SU-DHL-6 (cell line): ENCODE measurements around the gene ADIRF.

ENCODE experiments used
- H2AFZ ChIP-seq: fragments of 200-600 bp; sonication (generic); 2 replicates; pipeline ENCODE4 v1.6.1; 2014; ENCODE audit warnings: low read depth, mild to moderate bottlenecking, moderate library complexity, mixed read lengths, antibody characterized with exemption, low read length; ENCODE audit not compliant: severe bottlenecking
- H3F3A ChIP-seq: fragments of 200-600 bp; shearing (Covaris generic); 2 replicates; pipeline ENCODE4 v1.6.0; 2016; ENCODE audit warnings: antibody characterized with exemption, mild to moderate bottlenecking; ENCODE audit not compliant: insufficient read depth
- H3K27ac ChIP-seq: fragments of 200-600 bp; sonication (generic); 2 replicates; pipeline ENCODE4 v1.5.1; 2016; ENCODE audit warnings: low read depth, mild to moderate bottlenecking, low read length, moderate library complexity, mixed read lengths
- H3K27me3 ChIP-seq: fragments of 200-600 bp; sonication (generic), shearing (Covaris generic); 2 replicates; pipeline ENCODE4 v1.6.0; 2014; ENCODE audit warnings: mild to moderate bottlenecking, low read length
- H3K36me3 ChIP-seq: fragments of 200-600 bp; sonication (generic); 2 replicates; pipeline ENCODE4 v1.6.1; 2014; ENCODE audit warnings: mild to moderate bottlenecking, low read length, mixed read lengths
- H3K4me2 ChIP-seq: fragments of 300-600, 200-600 bp; shearing (Covaris generic), sonication (generic); 2 replicates; pipeline ENCODE4 v1.6.0; 2014; ENCODE audit warnings: low read length, low read depth, mild to moderate bottlenecking; ENCODE audit not compliant: poor library complexity, severe bottlenecking
- H3K4me3 ChIP-seq: fragments of 200-600 bp; sonication (generic); 2 replicates; pipeline ENCODE4 v1.5.1; 2014; ENCODE audit warnings: antibody characterized with exemption, low read length, mild to moderate bottlenecking, mixed read lengths; ENCODE audit not compliant: insufficient read depth, poor library complexity, severe bottlenecking
- H3K79me2 ChIP-seq: fragments of 200-600 bp; sonication (generic); 2 replicates; pipeline ENCODE4 v1.6.1; 2014; ENCODE audit warnings: mild to moderate bottlenecking, low read length, moderate library complexity; ENCODE audit not compliant: insufficient read depth
- H3K9ac ChIP-seq: fragments of 200-600 bp; sonication (generic); 2 replicates; pipeline ENCODE4 v1.7.0; 2014; ENCODE audit warnings: mild to moderate bottlenecking, low read length
- H3K9me2 ChIP-seq: fragments of 200-600 bp; sonication (generic); replicated peaks from 2 replicates; pipeline ENCODE4 v1.6.1; 2014; ENCODE audit warnings: low read length; ENCODE audit not compliant: insufficient read depth
- H3K9me3 ChIP-seq: fragments of 200-600 bp; sonication (generic); 2 replicates; pipeline ENCODE4 v1.6.1; 2014; ENCODE audit warnings: low read length, mixed read lengths; ENCODE audit not compliant: insufficient read depth
- H4K20me1 ChIP-seq: fragments of 200-600 bp; sonication (generic); 2 replicates; pipeline ENCODE4 v1.6.1; 2014; ENCODE audit warnings: low read depth, mild to moderate bottlenecking, antibody characterized with exemption, low read length, moderate library complexity, mixed read lengths
- CTCF ChIP-seq: fragments of 200-600 bp; sonication (generic); IDR thresholded peaks from one replicate; pipeline ENCODE4 v1.5.1; 2017; ENCODE audit warnings: antibody characterized with exemption, mild to moderate bottlenecking, low read length, moderate library complexity; ENCODE audit not compliant: insufficient read depth, poor library complexity, severe bottlenecking
- EZH2phosphoT487 ChIP-seq: fragments of 200-600 bp; sonication (generic), shearing (Covaris generic); conservative IDR thresholded peaks from 2 replicates; pipeline ENCODE4 v1.6.1; 2018; ENCODE audit warnings: mild to moderate bottlenecking, antibody characterized with exemption, low read length, moderate library complexity, mixed read lengths

The ADIRF gene

GRCh38 chr10:86960003-86960862 is 8.0 kb upstream of the ADIRF start:
- H3K36me3 ChIP-seq, result no peaks in the 10 kb centered on the region
- no peak overlapping the region for H2AFZ ChIP-seq
- no peaks in the 10 kb centered on the region for H3K27me3 ChIP-seq
- no peak for TF ChIP-seq EZH2phosphoT487
- TF ChIP-seq CTCF, result peak; percentile 70
- no peaks in the 10 kb centered on the region for H3F3A ChIP-seq
- no peak overlapping the region for H3K4me2 ChIP-seq
- no peak overlapping the region for H3K27ac ChIP-seq
- no peak overlapping the region for H3K4me3 ChIP-seq
- H3K79me2 ChIP-seq, result no peaks in the 10 kb centered on the region
- H3K9me2 ChIP-seq, result no peaks in the 10 kb centered on the region
- H3K9me3 ChIP-seq, result no peaks in the 10 kb centered on the region
- H3K9ac ChIP-seq, result no peak overlapping the region
- no peaks in the 10 kb centered on the region for H4K20me1 ChIP-seq

GRCh38 chr10:86960863-86961434 is 7.3 kb upstream of the ADIRF start:
- Histone ChIP-seq H3K27ac (no peak overlapping the region), H3K9me3 (no peaks in the 10 kb centered on the region), H3K27me3 (no peaks in the 10 kb centered on the region), H3F3A (no peaks in the 10 kb centered on the region), H3K4me2 (no peak overlapping the region), H3K4me3 (no peak overlapping the region), H3K9ac (no peak overlapping the region), H2AFZ (no peak overlapping the region), H4K20me1 (no peaks in the 10 kb centered on the region), H3K79me2 (no peaks in the 10 kb centered on the region), H3K36me3 (no peaks in the 10 kb centered on the region), H3K9me2 (no peaks in the 10 kb centered on the region)
- TF ChIP-seq CTCF (no peak), EZH2phosphoT487 (no peak)

GRCh38 chr10:86961481-86962091 is 6.7 kb upstream of the ADIRF start:
- Histone ChIP-seq H3K9me3 (no peaks in the 10 kb centered on the region), H3K27ac (no peak overlapping the region), H3K36me3 (no peaks in the 10 kb centered on the region), H3K9ac (no peak overlapping the region), H3K27me3 (no peaks in the 10 kb centered on the region), H3K4me2 (no peak overlapping the region), H4K20me1 (no peaks in the 10 kb centered on the region), H2AFZ (no peak overlapping the region), H3K4me3 (no peak overlapping the region), H3F3A (no peaks in the 10 kb centered on the region), H3K9me2 (no peaks in the 10 kb centered on the region), H3K79me2 (no peaks in the 10 kb centered on the region)
- TF ChIP-seq CTCF (no peak), EZH2phosphoT487 (no peak)
